D721Med (cell line): Measurements from ENCODE around the gene MGAT3.
"Not testable (repeated sequence)": the region's sequence is repeated elsewhere in the genome, so short reads cannot be mapped to it uniquely, and the experiment has no call there.

Source experiments
- DNase-seq: peaks from one replicate; pipeline ENCODE4 v3.0.0; 2011; ENCODE audit warnings: low spot score; ENCODE audit not compliant: insufficient read length
- FAIRE-seq: peaks from 2 replicates; lab custom pipeline; 2011; peaks lifted over from hg19 to GRCh38; lab: Jason Lieb, UNC
- CTCF ChIP-seq: IDR thresholded peaks from 2 replicates; pipeline ENCODE4 v1.5.1; 2012; ENCODE audit warnings: mild to moderate bottlenecking, control low read depth; ENCODE audit not compliant: insufficient read depth; ENCODE audit errors: missing control alignments

The MGAT3 gene

GRCh38 chr22:39503630-39504029, 46.8 kb downstream of the MGAT3 start:
- FAIRE-seq = no peak
- no peak for DNase-seq
- no peak for TF ChIP-seq CTCF

GRCh38 chr22:39504071-39504470, 47.3 kb downstream of the MGAT3 start:
- TF ChIP-seq CTCF = no peak
- DNase-seq = no peak
- FAIRE-seq = no peak

GRCh38 chr22:39507021-39507420, 50.2 kb downstream of the MGAT3 start:
- not testable (repeated sequence) for DNase-seq, FAIRE-seq

- no peak for TF ChIP-seq CTCF
- DNase-seq (no peak), FAIRE-seq (no peak)
These were observed 51.6 kb downstream of the MGAT3 start for GRCh38 chr22:39508393-39508792.

GRCh38 chr22:39510529-39511149, 53.8 kb downstream of the MGAT3 start:
- TF ChIP-seq CTCF = no peak
- no peak for DNase-seq
- FAIRE-seq = no peak

GRCh38 chr22:39511226-39511625, 54.4 kb downstream of the MGAT3 start:
- FAIRE-seq (no peak), DNase-seq (no peak)
- no peak for TF ChIP-seq CTCF

GRCh38 chr22:39512026-39512425, 55.2 kb downstream of the MGAT3 start:
- no peak for TF ChIP-seq CTCF
- no peak for FAIRE-seq
- no peak for DNase-seq

GRCh38 chr22:39513791-39514190, 57.0 kb downstream of the MGAT3 start:
- no peak for TF ChIP-seq CTCF
- FAIRE-seq (no peak), DNase-seq (no peak)
